HG03565 (cell line): ENCODE measurements around the gene CD200.

Experiments
- ATAC-seq: cut with Tn5 transposase; IDR thresholded peaks from one replicate; pipeline ENCODE4 v1.9.1; 2021; ENCODE audit warnings: mild to moderate bottlenecking, moderate library complexity; ENCODE audit not compliant: unreplicated experiment

CD200 gene

GRCh38 chr3:112331851-112332250 lies 1.1 kb upstream of the CD200 start:
- no peak for ATAC-seq

- ATAC-seq = no peak
Observed at GRCh38 chr3:112333381-112334317, 693 bp downstream of the CD200 start.

DNA sequence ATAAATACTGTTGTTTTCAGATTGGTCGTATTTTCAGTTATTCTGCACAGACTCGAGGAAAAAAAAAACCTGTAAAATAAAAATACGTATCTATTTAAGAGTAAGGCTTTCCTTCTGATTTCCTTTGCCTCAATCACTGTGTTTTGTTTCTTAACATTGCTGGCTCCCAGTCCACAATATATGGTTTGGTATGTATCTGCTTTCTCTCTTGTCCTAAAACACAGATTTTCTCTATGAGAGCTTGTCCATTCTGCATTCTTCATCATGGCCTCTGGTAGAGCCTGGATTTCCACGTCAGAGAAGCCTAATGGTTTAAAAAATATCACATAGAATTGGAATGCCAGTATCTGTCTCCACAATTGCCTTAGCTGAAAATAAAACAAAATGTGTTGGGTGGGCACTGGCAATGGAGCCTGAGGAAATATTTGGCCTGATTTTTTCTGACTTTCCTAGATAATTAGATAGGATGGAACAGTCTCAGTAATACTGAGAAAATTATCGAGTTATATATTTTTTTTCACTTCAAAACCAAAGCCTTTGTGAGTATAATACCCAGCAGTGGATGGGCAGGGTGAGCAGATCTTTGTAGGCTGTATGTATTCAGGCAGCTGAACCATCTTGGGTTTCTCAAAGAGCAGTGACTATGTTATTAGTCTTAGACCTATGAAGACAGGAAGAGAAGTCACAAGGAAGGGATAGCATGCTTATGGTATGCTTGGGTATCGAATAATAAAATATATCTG lies 1.9 kb downstream of the CD200 start:
- no peak for ATAC-seq

- ATAC-seq = no peak
Observed at GRCh38 chr3:112335434-112335781, 2.5 kb downstream of the CD200 start.

DNA sequence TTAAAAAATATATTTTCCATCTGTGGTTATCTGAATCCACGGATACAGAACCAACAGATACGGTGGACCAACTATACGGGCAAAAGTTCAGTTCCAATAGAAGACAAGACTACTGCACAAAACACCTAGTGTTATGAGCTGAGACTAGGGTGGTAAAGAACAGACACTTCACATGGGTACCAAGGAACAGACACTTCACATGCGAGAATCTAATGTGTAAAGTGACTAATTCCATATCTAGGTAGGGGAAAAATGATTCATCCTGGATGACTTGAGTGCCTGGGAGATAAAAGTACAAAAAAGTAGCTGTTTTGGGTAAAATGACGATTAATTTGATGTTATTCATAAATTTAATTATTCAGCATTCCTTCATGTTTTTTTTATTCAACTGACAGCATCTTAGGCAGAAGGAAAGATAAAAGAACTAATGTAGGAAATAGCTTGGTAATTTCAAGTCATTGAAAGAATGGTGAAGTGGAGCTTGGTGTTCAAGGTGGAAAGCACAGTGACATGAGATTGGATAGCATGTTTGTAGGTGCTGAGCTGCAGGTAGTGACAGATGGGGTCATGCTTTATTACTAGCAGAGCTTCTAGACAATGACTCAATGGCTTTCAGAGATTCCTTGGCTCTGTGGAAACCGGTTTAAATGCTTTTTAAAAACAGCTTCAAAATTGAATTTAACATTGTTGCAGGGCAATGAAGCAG lies 5.2 kb downstream of the CD200 start:
- ATAC-seq = no peak

DNA sequence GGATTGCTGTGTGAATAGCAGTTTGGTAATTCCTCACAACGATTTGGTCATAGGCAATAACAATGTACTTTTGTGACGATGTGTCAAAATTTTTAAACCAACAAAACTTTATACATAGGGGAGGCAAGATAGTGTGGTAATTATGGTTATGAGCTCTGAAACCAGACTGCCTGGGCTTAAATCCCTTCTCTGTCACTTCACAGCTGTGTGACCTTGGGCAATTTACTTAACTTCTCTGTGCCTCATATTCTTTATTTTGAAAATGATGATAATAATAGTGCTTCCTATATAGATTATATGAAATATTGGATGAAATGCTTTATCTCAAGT lies 5.7 kb downstream of the CD200 start:
- ATAC-seq = no peak

- ATAC-seq = no peak
Observed at GRCh38 chr3:112339134-112339533, 6.2 kb downstream of the CD200 start.

GRCh38 chr3:112339609-112340008 lies 6.7 kb downstream of the CD200 start:
- ATAC-seq = no peak

GRCh38 chr3:112341386-112341785 lies 8.4 kb downstream of the CD200 start:
- no peak for ATAC-seq

DNA sequence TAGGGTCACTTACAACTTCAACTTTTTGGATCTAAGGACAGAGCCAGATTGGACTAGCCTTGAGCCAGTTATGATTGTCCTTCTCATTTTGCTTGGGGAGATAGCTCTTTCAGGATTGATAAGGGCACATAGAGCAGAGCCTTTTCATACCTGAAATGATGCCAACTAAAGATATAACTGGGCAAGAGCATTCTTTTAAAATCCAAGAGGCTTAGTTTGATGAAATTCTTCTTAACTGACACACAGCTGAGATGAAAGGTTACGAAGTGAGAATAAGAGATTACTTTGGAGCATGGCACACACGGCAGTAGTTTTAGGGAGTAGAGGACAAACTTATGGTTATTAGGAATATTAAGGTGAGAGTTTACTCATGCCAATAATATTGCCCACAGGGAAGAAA lies 12.7 kb downstream of the CD200 start:
- no peak for ATAC-seq

DNA sequence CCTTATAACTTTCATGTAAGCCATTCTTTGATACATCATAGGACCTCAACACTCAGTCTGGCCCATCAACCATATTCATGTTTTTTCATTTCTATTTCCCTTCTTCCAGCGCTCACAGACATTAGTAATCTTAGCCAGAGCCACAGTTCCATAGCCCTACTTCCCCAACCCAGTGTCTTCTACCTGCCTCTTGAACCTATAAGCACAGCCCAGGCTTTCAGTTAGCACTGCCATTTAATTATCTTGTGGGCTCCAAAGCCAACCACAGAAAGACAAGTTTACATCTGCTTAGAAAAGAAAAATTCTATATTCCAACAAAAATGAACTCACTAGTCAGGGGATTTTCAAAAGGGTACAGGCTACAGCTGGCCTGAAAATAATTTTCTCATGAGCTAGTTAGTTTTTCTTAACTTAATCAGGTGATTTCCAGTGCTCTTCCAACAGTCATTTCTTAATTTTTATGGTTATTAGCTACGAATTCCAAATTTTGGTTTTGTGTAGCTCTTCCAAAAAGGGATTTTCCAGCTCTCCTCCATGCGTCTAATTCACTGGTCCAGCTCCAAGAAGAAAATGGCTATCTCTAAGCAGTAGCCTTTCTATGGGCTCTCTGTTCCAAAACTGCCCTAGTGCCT lies 13.7 kb downstream of the CD200 start:
- ATAC-seq = no peak

GRCh38 chr3:112348943-112349342 lies 16.0 kb downstream of the CD200 start:
- no peak for ATAC-seq

DNA sequence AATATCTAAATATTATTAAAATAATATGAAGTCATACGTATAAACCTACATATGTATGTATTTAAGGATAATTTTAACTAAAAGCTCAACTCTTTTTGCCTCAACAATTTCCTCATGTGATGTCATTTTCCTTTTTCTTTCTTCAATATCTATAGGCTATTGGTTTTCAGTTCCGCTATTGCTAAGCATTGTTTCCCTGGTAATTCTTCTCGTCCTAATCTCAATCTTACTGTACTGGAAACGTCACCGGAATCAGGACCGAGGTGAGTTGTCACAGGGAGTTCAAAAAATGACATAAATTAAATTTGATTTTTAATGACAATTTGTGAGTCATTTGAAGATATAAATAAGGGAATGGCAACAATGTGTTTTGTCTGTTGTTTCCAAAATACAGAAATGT lies 16.6 kb downstream of the CD200 start:
- no peak for ATAC-seq

DNA sequence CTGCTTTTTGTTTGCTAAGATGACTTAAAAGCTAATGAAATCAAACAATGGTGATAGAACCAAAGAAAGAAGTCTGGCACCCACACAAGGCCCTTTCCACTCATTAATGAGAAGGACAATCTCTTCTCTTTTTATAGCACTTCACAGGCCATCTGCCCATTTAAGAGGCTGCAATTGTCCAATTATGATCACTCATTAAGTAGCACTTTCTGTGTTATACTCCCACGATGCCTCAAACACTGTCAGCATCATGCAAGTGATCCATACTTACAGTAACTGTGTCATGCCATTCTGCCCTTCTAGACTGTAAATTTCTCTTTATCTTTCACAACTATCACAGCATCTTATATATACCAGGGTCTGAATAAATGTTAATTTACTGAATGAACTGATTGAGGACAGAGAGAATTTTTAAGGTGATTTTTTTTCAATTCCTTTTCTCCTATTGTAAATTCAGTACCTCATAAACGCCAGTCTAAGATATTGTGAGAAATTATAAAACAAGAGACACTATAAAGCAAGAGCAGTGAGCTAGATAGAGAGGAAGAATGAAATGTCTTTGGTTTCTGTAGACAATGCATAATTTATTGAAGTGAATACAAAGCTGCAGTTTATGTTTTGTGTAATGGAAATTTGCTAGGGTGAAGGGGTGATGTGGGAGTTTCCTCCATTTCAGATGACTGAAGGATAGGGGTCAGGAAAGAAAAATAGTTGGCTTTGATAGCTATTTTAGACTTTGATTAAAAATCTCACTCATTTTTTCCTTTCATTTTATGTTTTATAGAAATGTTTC lies 17.3 kb downstream of the CD200 start:
- ATAC-seq = no peak

DNA sequence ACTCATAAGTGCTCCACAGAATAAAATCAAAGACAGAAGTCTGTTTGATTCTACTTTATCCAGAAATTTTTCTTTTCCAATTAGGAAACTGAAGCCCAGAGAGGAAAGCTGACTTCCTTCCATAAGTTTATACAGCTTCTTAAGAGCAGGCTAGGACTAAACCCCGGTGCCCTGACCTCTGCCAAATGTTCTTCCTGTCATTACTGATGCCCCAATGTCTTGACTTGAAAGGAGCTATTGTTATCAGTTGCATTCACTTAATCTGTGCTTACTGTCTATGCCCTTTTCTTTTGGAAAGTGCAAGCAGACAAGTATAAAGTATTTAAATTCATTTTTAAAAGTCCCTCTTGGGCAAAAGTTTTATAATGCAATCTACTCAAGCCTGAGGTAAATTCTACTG lies 18.1 kb downstream of the CD200 start:
- no peak for ATAC-seq

DNA sequence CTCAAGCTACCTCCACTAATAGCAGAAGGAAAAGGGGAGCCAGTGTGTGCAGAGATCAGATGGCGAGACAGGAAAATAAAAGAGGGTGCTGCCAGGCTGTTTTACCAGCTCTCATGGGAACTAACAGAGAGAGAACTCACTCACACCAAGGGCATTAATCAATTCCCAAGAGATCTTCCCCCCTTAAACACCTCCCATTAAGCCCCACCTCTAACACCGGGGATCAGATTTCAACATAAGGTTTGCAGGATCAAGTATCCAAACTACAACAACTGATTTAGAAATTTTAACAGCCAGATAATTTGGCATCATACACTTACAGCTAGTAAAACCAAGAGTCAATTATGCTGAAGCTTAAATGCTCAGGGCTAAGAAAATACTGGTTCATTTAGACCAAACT lies 18.9 kb downstream of the CD200 start:
- ATAC-seq = no peak

DNA sequence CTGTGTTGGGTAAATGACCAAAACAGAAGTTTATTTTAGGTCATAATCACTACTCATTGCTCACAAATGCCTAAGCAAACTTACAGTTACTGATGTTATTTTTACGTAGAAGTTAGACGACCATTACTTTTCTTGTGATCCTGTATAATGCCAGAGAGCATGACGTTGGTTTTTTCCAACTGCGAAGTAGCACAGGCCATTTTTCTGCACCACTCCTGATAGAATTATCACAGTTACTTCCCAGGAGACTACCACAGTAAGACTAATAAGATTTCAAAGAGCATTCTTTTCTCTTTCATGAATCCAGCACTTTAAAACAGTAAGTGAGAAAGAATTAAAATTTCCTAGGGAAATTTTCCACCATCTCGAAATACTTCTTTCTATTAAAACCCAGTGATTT lies 19.8 kb downstream of the CD200 start:
- no peak for ATAC-seq

GRCh38 chr3:112353365-112353764 lies 20.4 kb downstream of the CD200 start:
- ATAC-seq = no peak

GRCh38 chr3:112354642-112355306 lies 21.8 kb downstream of the CD200 start:
- no peak for ATAC-seq

DNA sequence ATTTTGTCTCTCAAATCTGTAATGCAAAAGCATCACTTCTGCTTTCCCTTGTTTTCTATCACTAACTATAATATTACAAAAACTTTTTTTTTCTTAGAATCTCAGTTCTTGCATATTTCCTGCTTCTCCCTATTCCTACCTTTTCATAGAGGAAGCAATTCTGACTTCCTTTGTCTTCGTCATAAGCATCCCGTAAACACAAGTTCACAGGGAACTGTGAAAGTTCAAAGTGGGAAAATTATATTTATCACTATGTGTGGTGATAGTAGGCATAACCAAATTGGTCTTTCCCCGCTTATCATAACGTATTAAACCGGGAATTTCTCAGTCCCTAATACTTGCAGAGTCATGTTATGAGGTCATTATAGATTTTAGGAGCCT lies 22.3 kb downstream of the CD200 start:
- no peak for ATAC-seq
